Gastrocnemius medialis (tissue), 4 donors: ENCODE results near the gene WDR35.

Source experiments
- CTCF ChIP-seq, 5 experiments: fragments of 450-650 bp in 3 of 5; fragments of 200-600 bp in 2 of 5; sonication (generic) in 2 of 5; IDR thresholded peaks in 4 of 5; conservative IDR thresholded peaks in 1 of 5; 1 replicate in 4 of 5; 2 replicates in 1 of 5; pipeline ENCODE4 v1.5.1; 2016 to 2019; ENCODE audit warnings: antibody characterized with exemption in 5 of 5, mild to moderate bottlenecking in 3 of 5, moderate library complexity in 3 of 5
- POLR2A ChIP-seq, 2 donors: fragments of 450-650 bp; IDR thresholded peaks; one replicate each; pipeline ENCODE4 v1.6.1; 2017; ENCODE audit warnings: antibody characterized with exemption in 2 of 2, mild to moderate bottlenecking in 2 of 2, moderate library complexity in 2 of 2

GRCh38 chr2:19876751-19877150 lies 113.2 kb downstream of the WDR35 start:
- TF ChIP-seq CTCF (IDR thresholded peaks at IDR 0.05 in 4 of 5, conservative IDR thresholded peaks at IDR 0.05 in 1 of 5) = no peak
- no peak for TF ChIP-seq POLR2A (IDR thresholded peaks at IDR 0.05)
